Measurements from ENCODE around the gene MAGI1.

DNA sequence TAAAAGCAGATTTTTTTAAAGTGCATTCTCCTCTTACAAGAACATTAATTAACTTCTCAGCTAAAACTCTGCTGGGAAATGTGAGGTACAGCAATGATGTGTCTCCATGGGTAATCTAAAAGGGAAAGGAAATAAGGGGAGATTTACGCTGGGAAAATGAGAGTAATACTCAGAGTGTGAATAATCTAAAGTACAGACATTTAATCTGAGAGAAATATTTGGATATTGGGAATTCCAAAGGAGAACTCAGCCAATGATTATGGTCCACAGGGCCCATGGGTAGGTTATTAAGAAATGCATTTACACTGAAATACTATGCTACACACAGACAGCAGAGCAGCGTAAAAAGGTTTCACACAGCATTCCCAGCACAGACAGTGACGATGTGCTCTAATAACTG lies 229.9 kb downstream of the MAGI1 start:
- TF ChIP-seq, protein P1, sequence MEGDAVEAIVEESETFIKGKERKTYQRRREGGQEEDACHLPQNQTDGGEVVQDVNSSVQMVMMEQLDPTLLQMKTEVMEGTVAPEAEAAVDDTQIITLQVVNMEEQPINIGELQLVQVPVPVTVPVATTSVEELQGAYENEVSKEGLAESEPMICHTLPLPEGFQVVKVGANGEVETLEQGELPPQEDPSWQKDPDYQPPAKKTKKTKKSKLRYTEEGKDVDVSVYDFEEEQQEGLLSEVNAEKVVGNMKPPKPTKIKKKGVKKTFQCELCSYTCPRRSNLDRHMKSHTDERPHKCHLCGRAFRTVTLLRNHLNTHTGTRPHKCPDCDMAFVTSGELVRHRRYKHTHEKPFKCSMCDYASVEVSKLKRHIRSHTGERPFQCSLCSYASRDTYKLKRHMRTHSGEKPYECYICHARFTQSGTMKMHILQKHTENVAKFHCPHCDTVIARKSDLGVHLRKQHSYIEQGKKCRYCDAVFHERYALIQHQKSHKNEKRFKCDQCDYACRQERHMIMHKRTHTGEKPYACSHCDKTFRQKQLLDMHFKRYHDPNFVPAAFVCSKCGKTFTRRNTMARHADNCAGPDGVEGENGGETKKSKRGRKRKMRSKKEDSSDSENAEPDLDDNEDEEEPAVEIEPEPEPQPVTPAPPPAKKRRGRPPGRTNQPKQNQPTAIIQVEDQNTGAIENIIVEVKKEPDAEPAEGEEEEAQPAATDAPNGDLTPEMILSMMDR (IDR thresholded peaks at IDR 0.05 in 2 of 3, conservative IDR thresholded peaks at IDR 0.05 in 1 of 3; ENCODE audit: borderline replicate concordance in 1 of 3, insufficient read depth in 1 of 3, low read depth in 2 of 3, low read length in 2 of 3), result no peak
- TF ChIP-seq CEBPB (IDR thresholded peaks at IDR 0.05; ENCODE audit: low read depth), result no peak
- TF ChIP-seq SP1 (IDR thresholded peaks at IDR 0.05; ENCODE audit: low read depth), result no peak
- no peak for TF ChIP-seq POLR2A (IDR thresholded peaks at IDR 0.05; ENCODE audit: borderline replicate concordance, extremely low read depth, insufficient read depth, insufficient read length)
- no peak for TF ChIP-seq SIN3A (IDR thresholded peaks at IDR 0.05; ENCODE audit: low read depth)
- TF ChIP-seq, protein P2, sequence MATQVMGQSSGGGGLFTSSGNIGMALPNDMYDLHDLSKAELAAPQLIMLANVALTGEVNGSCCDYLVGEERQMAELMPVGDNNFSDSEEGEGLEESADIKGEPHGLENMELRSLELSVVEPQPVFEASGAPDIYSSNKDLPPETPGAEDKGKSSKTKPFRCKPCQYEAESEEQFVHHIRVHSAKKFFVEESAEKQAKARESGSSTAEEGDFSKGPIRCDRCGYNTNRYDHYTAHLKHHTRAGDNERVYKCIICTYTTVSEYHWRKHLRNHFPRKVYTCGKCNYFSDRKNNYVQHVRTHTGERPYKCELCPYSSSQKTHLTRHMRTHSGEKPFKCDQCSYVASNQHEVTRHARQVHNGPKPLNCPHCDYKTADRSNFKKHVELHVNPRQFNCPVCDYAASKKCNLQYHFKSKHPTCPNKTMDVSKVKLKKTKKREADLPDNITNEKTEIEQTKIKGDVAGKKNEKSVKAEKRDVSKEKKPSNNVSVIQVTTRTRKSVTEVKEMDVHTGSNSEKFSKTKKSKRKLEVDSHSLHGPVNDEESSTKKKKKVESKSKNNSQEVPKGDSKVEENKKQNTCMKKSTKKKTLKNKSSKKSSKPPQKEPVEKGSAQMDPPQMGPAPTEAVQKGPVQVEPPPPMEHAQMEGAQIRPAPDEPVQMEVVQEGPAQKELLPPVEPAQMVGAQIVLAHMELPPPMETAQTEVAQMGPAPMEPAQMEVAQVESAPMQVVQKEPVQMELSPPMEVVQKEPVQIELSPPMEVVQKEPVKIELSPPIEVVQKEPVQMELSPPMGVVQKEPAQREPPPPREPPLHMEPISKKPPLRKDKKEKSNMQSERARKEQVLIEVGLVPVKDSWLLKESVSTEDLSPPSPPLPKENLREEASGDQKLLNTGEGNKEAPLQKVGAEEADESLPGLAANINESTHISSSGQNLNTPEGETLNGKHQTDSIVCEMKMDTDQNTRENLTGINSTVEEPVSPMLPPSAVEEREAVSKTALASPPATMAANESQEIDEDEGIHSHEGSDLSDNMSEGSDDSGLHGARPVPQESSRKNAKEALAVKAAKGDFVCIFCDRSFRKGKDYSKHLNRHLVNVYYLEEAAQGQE (IDR thresholded peaks at IDR 0.05; ENCODE audit: low read depth), result no peak
- no peak for TF ChIP-seq YY1 (IDR thresholded peaks at IDR 0.05; ENCODE audit: extremely low read depth, insufficient replicate concordance, low read depth, low read length)
- TF ChIP-seq POLR2AphosphoS5 (IDR thresholded peaks at IDR 0.05; ENCODE audit: low read depth, low read length), result no peak
- no peak for TF ChIP-seq ZNF274 (IDR thresholded peaks at IDR 0.05; ENCODE audit: low read depth, low read length)
- TF ChIP-seq EZH2phosphoT487 (IDR thresholded peaks at IDR 0.05; ENCODE audit: borderline replicate concordance), result no peak
- TF ChIP-seq, protein P3, sequence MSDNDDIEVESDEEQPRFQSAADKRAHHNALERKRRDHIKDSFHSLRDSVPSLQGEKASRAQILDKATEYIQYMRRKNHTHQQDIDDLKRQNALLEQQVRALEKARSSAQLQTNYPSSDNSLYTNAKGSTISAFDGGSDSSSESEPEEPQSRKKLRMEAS (IDR thresholded peaks at IDR 0.05), result no peak
